Lung (tissue), 12 donors: ENCODE results near the gene TEX22. TPM values are rescaled to one million over a fixed set of nuclear protein-coding genes. Genes with fewer than 3 reads are reported as not detected.

ENCODE experiments used
- ATAC-seq: fragments of 200-7000 bp; cut with Tn5 transposase; one replicate; pipeline ENCODE4 v1.9.1; 2020; ENCODE audit warnings: moderate number of reproducible peaks; ENCODE audit not compliant: insufficient read depth, low FRiP score
- DNase-seq, 3 donors: peaks; one replicate each; pipeline ENCODE4 v3.0.0-alpha.2; 2013 to 2017
- H3K27ac ChIP-seq, 2 donors: one replicate each; pipeline ENCODE4 v1.5.1; 2013; ENCODE audit warnings: mild to moderate bottlenecking in 2 of 2, moderate library complexity in 2 of 2, control low read depth in 1 of 2, inconsistent platforms in 1 of 2, low read depth in 1 of 2, low read length in 1 of 2
- H3K27me3 ChIP-seq, 3 donors: one replicate each; pipeline ENCODE4 v1.5.1; 2013; ENCODE audit warnings: low read length in 2 of 3; ENCODE audit not compliant: control insufficient read depth in 3 of 3, insufficient read depth in 3 of 3
- H3K36me3 ChIP-seq, 4 donors: one replicate each; pipeline ENCODE4 v1.5.1; 2013; ENCODE audit warnings: low read length in 4 of 4, mild to moderate bottlenecking in 1 of 4, moderate library complexity in 1 of 4; ENCODE audit not compliant: control insufficient read depth in 4 of 4, insufficient read depth in 4 of 4
- H3K4me1 ChIP-seq, 5 donors: one replicate each; pipeline ENCODE4 v1.5.1; 2013; ENCODE audit warnings: low read length in 5 of 5, mild to moderate bottlenecking in 2 of 5, moderate library complexity in 1 of 5; ENCODE audit not compliant: control insufficient read depth in 5 of 5, insufficient read depth in 5 of 5
- H3K4me3 ChIP-seq: one replicate; pipeline ENCODE4 v1.5.1; 2013; ENCODE audit warnings: mild to moderate bottlenecking, control low read depth, moderate library complexity
- H3K9ac ChIP-seq, 2 donors: one replicate each; pipeline ENCODE4 v1.5.1; 2013; ENCODE audit warnings: low read length in 2 of 2, control low read depth in 1 of 2; ENCODE audit not compliant: insufficient read depth in 1 of 2
- H3K9me3 ChIP-seq, 4 donors: one replicate each; pipeline ENCODE4 v1.5.1; 2013; ENCODE audit warnings: low read length in 3 of 4, mild to moderate bottlenecking in 1 of 4, moderate library complexity in 1 of 4; ENCODE audit not compliant: control insufficient read depth in 4 of 4, insufficient read depth in 3 of 4
- CTCF ChIP-seq: IDR thresholded peaks from 2 replicates; pipeline ENCODE4 v1.5.1; 2012; ENCODE audit warnings: mild to moderate bottlenecking; ENCODE audit errors: control extremely low read depth, extremely low read depth
- WGBS, 2 donors: extraction: QIAGEN DNeasy Blood & Tissue Kit; methylation state at CpG; one replicate each; pipeline ENCODE4 v1.1.7; 2013; 5-methylcytosine and 5-hydroxymethylcytosine counted together
- polyA plus RNA-seq, 2 donors: library from polyadenylated mRNA; stranded (reverse); fragments of 200-250 nt; gene quantifications; one replicate each; pipeline ENCODE4 v1.2.1, GENCODE V29; 2013
- total RNA-seq, 2 donors: library from RNA; depleted of rRNA in 1 of 2; stranded (reverse); fragments of >200 nt in 1 of 2; gene quantifications; one replicate each; pipeline ENCODE4 v1.2.1, GENCODE V29; 2014 to 2021
- donor health status: control.
- donor health status: control.
- donor health status: Bipolar disorder and iron deficiency.
- donor health status: healthy.
- donor health status: DM: yes; HTN: yes; CAD: no.

Gene TEX22
- total and polyA plus RNA-seq, 4 donors = 0.17 to 2.1 (median 0.29) TPM

GRCh38 chr14:105439710-105440553 lies 41.6 kb downstream of the TEX22 start:
- Histone ChIP-seq H3K27ac (no peak overlapping the region), H3K36me3 (peaks cover 0 to 31% (median 5%) of the 10 kb centered on the region in 4 donors), H3K4me3 (no peak overlapping the region), H3K9me3 (no peaks in the 10 kb centered on the region), H3K27me3 (no peaks in the 10 kb centered on the region), H3K9ac (no peak overlapping the region), H3K4me1 (no peaks in the 10 kb centered on the region)
- no peak for ATAC-seq
- WGBS, 2 donors = 88 to 92% methylated on average over 32 to 33 of the region's 33 CpGs
- no peak for DNase-seq
- no peak for TF ChIP-seq CTCF

- Histone ChIP-seq H3K27ac (no peak overlapping the region), H3K36me3 (peaks cover 0 to 31% (median 5%) of the 10 kb centered on the region in 4 donors), H3K4me1 (no peaks in the 10 kb centered on the region), H3K9me3 (no peaks in the 10 kb centered on the region), H3K4me3 (no peak overlapping the region), H3K9ac (no peak overlapping the region), H3K27me3 (no peaks in the 10 kb centered on the region)
- no peak for DNase-seq
- WGBS, 2 donors = 96% methylated on average over 15 of the region's 15 CpGs
- no peak for TF ChIP-seq CTCF
- ATAC-seq = no peak
These were observed 42.2 kb downstream of the TEX22 start for GRCh38 chr14:105440554-105440900.

GRCh38 chr14:105440992-105441391 lies 42.7 kb downstream of the TEX22 start:
- Histone ChIP-seq H3K9ac (no peak overlapping the region), H3K27ac (no peak overlapping the region), H3K36me3 (peaks cover 0 to 31% (median 5%) of the 10 kb centered on the region in 4 donors), H3K9me3 (no peaks in the 10 kb centered on the region), H3K27me3 (no peaks in the 10 kb centered on the region), H3K4me1 (no peaks in the 10 kb centered on the region), H3K4me3 (no peak overlapping the region)
- DNase-seq = no peak
- no peak for TF ChIP-seq CTCF
- 88 to 98% methylated on average over 9 of the region's 9 CpGs for WGBS, 2 donors
- ATAC-seq = no peak

- Histone ChIP-seq H3K27me3 (no peaks in the 10 kb centered on the region), H3K36me3 (peaks cover 0 to 30% (median 5%) of the 10 kb centered on the region in 4 donors), H3K9me3 (no peaks in the 10 kb centered on the region), H3K27ac (no peak overlapping the region), H3K9ac (no peak overlapping the region), H3K4me1 (no peaks in the 10 kb centered on the region), H3K4me3 (no peak overlapping the region)
- ATAC-seq = no peak
- no peak for TF ChIP-seq CTCF
- DNase-seq = no peak
- WGBS, 2 donors = 80 to 84% methylated on average over 17 of the region's 17 CpGs
These were observed 43.8 kb downstream of the TEX22 start for GRCh38 chr14:105442125-105442524.
